A673 (cell line): ENCODE measurements around the gene GPR132. TPM values are rescaled to one million over a fixed set of nuclear protein-coding genes. Genes with fewer than 3 reads are reported as not detected.

Experiments
- BruUV-seq: library from RNA; stranded (reverse); fragments of 400-500 nt; replicated peaks from 2 replicates; lab custom pipeline; 2021; lab: Mats Ljungman, UMichigan
- CTCF ChIA-PET: fragments of 300-600 bp; sonication (Branson Sonifier 250); formaldehyde crosslinking; loops from one replicate; lab custom pipeline; 2022; ENCODE audit warnings: antibody characterized with exemption; lab: Charles Lee
- POLR2A ChIA-PET: fragments of 300-600 bp; sonication (Branson Sonifier 250); formaldehyde crosslinking; loops from one replicate; lab custom pipeline; 2022; ENCODE audit warnings: antibody characterized with exemption; ENCODE audit not compliant: low non-redundant PET; lab: Charles Lee
- DNase-seq: peaks from one replicate; pipeline ENCODE4 v3.0.0-alpha.2; 2015; ENCODE audit warnings: low spot score
- H3K27ac ChIP-seq: fragments of 200-600 bp; sonication (generic); 2 replicates; pipeline ENCODE4 v1.5.1; 2016; ENCODE audit warnings: mixed run types, low read depth, mild to moderate bottlenecking, mixed read lengths, antibody characterized with exemption, low read length; ENCODE audit not compliant: poor library complexity, severe bottlenecking
- H3K27me3 ChIP-seq: fragments of 200-600 bp; sonication (generic); replicated peaks from 2 replicates; pipeline ENCODE4 v1.6.1; 2017; ENCODE audit warnings: mixed run types, low read depth, mild to moderate bottlenecking, mixed read lengths, antibody characterized with exemption, low read length; ENCODE audit not compliant: insufficient read depth, poor library complexity
- H3K36me3 ChIP-seq: fragments of 200-600 bp; sonication (generic); 2 replicates; pipeline ENCODE4 v1.6.1; 2016; ENCODE audit warnings: mixed run types, mild to moderate bottlenecking, mixed read lengths, antibody characterized with exemption, low read length; ENCODE audit not compliant: insufficient read depth, poor library complexity, severe bottlenecking
- H3K4me1 ChIP-seq: fragments of 200-600 bp; sonication (generic); 2 replicates; pipeline ENCODE4 v1.6.1; 2017; ENCODE audit warnings: mixed run types, mild to moderate bottlenecking, mixed read lengths, antibody characterized with exemption, low read length; ENCODE audit not compliant: insufficient read depth, poor library complexity, severe bottlenecking
- H3K4me3 ChIP-seq: fragments of 200-600 bp; sonication (generic); 2 replicates; pipeline ENCODE4 v1.5.1; 2016; ENCODE audit warnings: low read depth, mixed run types, mild to moderate bottlenecking, mixed read lengths, low read length; ENCODE audit not compliant: poor library complexity, severe bottlenecking
- H3K9me3 ChIP-seq: fragments of 200-600 bp; sonication (generic); 2 replicates; pipeline ENCODE4 v1.6.1; 2016; ENCODE audit warnings: mixed run types, low read depth, mild to moderate bottlenecking, mixed read lengths, antibody characterized with exemption, low read length; ENCODE audit not compliant: poor library complexity, severe bottlenecking
- EZH2 ChIP-seq: fragments of 200-600 bp; sonication (generic); IDR thresholded peaks from 2 replicates; pipeline ENCODE4 v1.6.1; 2017; ENCODE audit warnings: borderline replicate concordance, low read depth, mild to moderate bottlenecking, mixed read lengths, antibody characterized with exemption, low read length; ENCODE audit not compliant: poor library complexity, severe bottlenecking
- intact Hi-C: fragments of 100-400 bp; cut with micrococcal nuclease; formaldehyde crosslinking; loops from one replicate; pipeline ENCODE4 v1.10.0; 2022; ENCODE audit not compliant: unreplicated experiment
- total RNA-seq: library from RNA; stranded (reverse); gene quantifications from 2 replicates; pipeline ENCODE4 v1.2.3, GENCODE V29; 2021
- TF ChIP-seq, protein P1 (sequence below): fragments of 300-800, 200-600 bp; sonication (generic); conservative IDR thresholded peaks from 2 replicates; pipeline ENCODE4 v1.5.1; 2017; ENCODE audit warnings: low read depth, mild to moderate bottlenecking, antibody characterized with exemption, low read length, moderate library complexity, mixed read lengths

The GPR132 gene
- total RNA-seq, 1 experiment from 2014 or later, result not detected

DNA sequence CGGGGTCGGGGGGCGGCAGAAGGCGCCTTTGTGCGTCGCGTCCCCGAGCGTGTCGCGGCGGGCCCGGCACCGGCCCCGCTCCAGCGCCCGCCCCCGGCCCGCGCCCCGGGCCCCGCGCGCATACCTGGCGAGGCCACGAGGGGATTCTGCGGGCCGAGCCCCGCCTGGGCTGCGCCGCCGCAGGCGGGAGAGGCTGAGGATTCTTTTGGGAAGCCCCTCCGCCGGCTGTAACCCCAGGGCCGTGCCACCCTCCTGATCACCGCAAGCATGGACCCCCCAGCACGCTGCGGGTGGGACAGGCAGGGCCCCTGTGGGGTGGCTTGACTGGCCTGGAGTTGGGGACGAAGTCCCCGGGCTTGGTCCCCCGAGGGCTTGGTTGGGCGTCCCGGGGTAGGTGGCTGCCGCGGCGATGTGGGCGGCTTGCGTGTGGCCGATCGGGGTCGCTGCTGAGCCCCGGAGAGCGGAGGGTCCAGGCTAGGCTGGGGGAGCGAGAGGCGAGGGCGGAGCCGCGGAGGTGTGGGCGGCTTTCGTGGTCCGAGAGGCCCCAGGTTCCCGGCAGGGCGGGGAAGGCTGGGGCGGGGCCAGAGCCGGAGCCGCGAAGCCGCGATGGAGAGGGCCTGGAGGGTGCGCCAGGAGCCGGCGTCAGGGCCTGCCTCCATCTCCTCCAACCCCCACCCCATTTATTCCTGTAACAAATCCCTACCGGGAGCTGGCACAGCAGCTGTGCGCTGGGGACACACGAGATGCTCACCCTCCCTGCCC, 28.4 kb upstream of the GPR132 start:
- DNase-seq, result peak; percentile 83
- no TSS peak for BruUV-seq
- Histone ChIP-seq H3K27ac (peak overlapping the region; percentile 81), H3K27me3 (no peaks in the 10 kb centered on the region), H3K36me3 (no peaks in the 10 kb centered on the region), H3K4me1 (peaks cover 14% of the 10 kb centered on the region), H3K4me3 (peak overlapping the region; percentile 77), H3K9me3 (no peaks in the 10 kb centered on the region)
- ChIA-PET POLR2A (no interaction called here), CTCF (no interaction called here)
- intact Hi-C loops, result loop anchor here (5.0 kb wide), 3 partner anchors 79 to 189 kb away; no protein-coding TSS in a partner anchor
- no peak for TF ChIP-seq EZH2
- TF ChIP-seq, protein P1, sequence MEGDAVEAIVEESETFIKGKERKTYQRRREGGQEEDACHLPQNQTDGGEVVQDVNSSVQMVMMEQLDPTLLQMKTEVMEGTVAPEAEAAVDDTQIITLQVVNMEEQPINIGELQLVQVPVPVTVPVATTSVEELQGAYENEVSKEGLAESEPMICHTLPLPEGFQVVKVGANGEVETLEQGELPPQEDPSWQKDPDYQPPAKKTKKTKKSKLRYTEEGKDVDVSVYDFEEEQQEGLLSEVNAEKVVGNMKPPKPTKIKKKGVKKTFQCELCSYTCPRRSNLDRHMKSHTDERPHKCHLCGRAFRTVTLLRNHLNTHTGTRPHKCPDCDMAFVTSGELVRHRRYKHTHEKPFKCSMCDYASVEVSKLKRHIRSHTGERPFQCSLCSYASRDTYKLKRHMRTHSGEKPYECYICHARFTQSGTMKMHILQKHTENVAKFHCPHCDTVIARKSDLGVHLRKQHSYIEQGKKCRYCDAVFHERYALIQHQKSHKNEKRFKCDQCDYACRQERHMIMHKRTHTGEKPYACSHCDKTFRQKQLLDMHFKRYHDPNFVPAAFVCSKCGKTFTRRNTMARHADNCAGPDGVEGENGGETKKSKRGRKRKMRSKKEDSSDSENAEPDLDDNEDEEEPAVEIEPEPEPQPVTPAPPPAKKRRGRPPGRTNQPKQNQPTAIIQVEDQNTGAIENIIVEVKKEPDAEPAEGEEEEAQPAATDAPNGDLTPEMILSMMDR, result peak; percentile 75

GRCh38 chr14:105093038-105093430, 27.8 kb upstream of the GPR132 start:
- BruUV-seq, result no TSS peak
- H3K27me3 ChIP-seq, result no peaks in the 10 kb centered on the region
- peak overlapping the region; percentile 81 for H3K27ac ChIP-seq
- DNase-seq, result peak; percentile 68
- no peaks in the 10 kb centered on the region for H3K9me3 ChIP-seq
- ChIA-PET CTCF (no interaction called here), POLR2A (no interaction called here)
- peaks cover 14% of the 10 kb centered on the region for H3K4me1 ChIP-seq
- no peaks in the 10 kb centered on the region for H3K36me3 ChIP-seq
- intact Hi-C loops, result loop anchor here (5.0 kb wide), 3 partner anchors 79 to 189 kb away; no protein-coding TSS in a partner anchor
- no peak for TF ChIP-seq EZH2
- TF ChIP-seq, protein P1, result no peak
- H3K4me3 ChIP-seq, result peak overlapping the region; percentile 77

DNA sequence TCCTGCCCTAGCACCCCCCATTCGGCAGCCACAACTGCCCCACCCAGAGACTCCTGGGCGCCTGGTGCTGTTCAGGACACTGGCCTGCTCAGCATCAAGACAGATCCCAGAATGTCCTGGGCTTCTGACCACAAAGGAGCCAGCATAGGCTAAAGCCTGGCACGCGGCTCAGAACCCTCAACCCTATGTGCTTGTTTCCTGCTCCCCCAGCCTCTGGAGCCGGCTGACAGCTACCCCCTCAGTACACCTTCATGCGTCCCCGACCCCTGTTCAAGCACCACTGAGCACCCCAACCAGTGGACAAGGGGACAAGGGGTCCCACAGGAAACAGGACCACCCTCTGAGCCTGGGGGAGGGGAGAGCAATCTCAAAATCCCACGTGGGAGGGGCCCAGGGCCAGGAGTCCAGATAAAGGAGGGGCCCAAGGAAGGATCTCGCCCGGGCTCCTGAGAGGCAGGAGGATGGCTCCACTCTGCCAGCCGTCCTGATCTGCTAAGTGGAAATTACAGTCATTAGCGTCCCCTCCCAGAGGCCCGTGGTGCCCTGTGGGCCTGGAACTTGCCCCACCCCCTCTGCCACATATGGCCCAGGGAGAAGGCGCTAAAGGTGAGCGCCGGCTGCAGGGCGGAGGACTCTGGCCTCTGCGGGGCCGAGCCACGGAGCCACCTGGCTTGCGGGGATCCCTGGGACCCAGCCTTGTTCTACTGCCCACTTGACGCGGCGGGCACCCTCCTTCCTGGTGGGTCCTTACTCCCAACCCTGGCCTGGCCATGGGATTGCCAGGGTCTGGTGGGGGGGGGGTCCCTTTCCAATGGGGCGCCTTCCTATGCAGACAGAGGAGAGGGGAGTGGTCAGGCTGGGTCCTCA, 27.2 kb upstream of the GPR132 start:
- H3K4me1 ChIP-seq, result peaks cover 19% of the 10 kb centered on the region
- no peak overlapping the region for H3K27ac ChIP-seq
- no TSS peak for BruUV-seq
- no peaks in the 10 kb centered on the region for H3K9me3 ChIP-seq
- DNase-seq, result no peak
- no peaks in the 10 kb centered on the region for H3K36me3 ChIP-seq
- H3K27me3 ChIP-seq, result no peaks in the 10 kb centered on the region
- ChIA-PET POLR2A (no interaction called here), CTCF (no interaction called here)
- TF ChIP-seq, protein P1, result no peak
- no peak for TF ChIP-seq EZH2
- peak overlapping the region; percentile 77 for H3K4me3 ChIP-seq
- intact Hi-C loops, result loop anchor here (5.0 kb wide), 3 partner anchors 80 to 190 kb away; no protein-coding TSS in a partner anchor
